Stimulated activated CD8-positive, alpha-beta memory T cell treated with anti-CD3 and anti-CD28 coated beads, Interleukin-15, amount 100 ng/mL, for 4 hours (primary cell): ENCODE data around the gene CPO.

Source experiments
- DNase-seq, 2 donors: peaks; one replicate each; pipeline ENCODE4 v3.0.0-alpha.2; 2020; ENCODE audit warnings: low read depth in 2 of 2

CPO gene

GRCh38 chr2:206971805-206972204 is 32.5 kb downstream of the CPO start:
- DNase-seq, result no peak

- DNase-seq, result no peak
These were observed 35.2 kb downstream of the CPO start for GRCh38 chr2:206974551-206974950.

GRCh38 chr2:206978746-206979145 is 39.4 kb downstream of the CPO start:
- no peak for DNase-seq

- no peak for DNase-seq
These were observed 40.0 kb downstream of the CPO start for GRCh38 chr2:206979365-206979764.

GRCh38 chr2:206979922-206980321 is 40.6 kb downstream of the CPO start:
- DNase-seq, result no peak

- no peak for DNase-seq
These were observed 41.1 kb downstream of the CPO start for GRCh38 chr2:206980413-206980812.

- no peak for DNase-seq
These were observed 41.9 kb downstream of the CPO start for GRCh38 chr2:206981086-206981674.

GRCh38 chr2:206981739-206982340 is 42.5 kb downstream of the CPO start:
- no peak for DNase-seq

GRCh38 chr2:206982360-206982955 is 43.1 kb downstream of the CPO start:
- DNase-seq, result no peak

- no peak for DNase-seq
These were observed 44.0 kb downstream of the CPO start for GRCh38 chr2:206983161-206983859.

GRCh38 chr2:206984206-206984605 is 44.9 kb downstream of the CPO start:
- DNase-seq, result no peak

GRCh38 chr2:206986943-206987342 is 47.6 kb downstream of the CPO start:
- no peak for DNase-seq

GRCh38 chr2:206987810-206988209 is 48.5 kb downstream of the CPO start:
- DNase-seq, result no peak

- DNase-seq, result no peak
These were observed 49.6 kb downstream of the CPO start for GRCh38 chr2:206988884-206989283.

- DNase-seq, result no peak
These were observed 50.0 kb downstream of the CPO start for GRCh38 chr2:206989311-206989710.

GRCh38 chr2:206990360-206990759 is 51.0 kb downstream of the CPO start:
- DNase-seq, result no peak

GRCh38 chr2:206991070-206991469 is 51.8 kb downstream of the CPO start:
- no peak for DNase-seq

GRCh38 chr2:206993396-206993911 is 54.1 kb downstream of the CPO start:
- no peak for DNase-seq

GRCh38 chr2:206993964-206994363 is 54.6 kb downstream of the CPO start:
- no peak for DNase-seq

GRCh38 chr2:206996556-206997065 is 57.3 kb downstream of the CPO start:
- DNase-seq, result no peak

GRCh38 chr2:207008105-207008990 is 69.0 kb downstream of the CPO start:
- DNase-seq, result no peak
